H9 (cell line): Measurements from ENCODE around the gene PEX1. TPM values are rescaled to one million over a fixed set of nuclear protein-coding genes. Genes with fewer than 3 reads are reported as not detected.
"Not testable (repeated sequence)": the region's sequence is repeated elsewhere in the genome, so short reads cannot be mapped to it uniquely, and the experiment has no call there.

Experiments used
- DNase-seq: peaks from one replicate; pipeline ENCODE4 v3.0.0-alpha.2; 2017
- H2AFZ ChIP-seq: one replicate; pipeline ENCODE4 v1.6.1; 2013; ENCODE audit warnings: mild to moderate bottlenecking, low read length, control low read depth, moderate library complexity
- H2AK5ac ChIP-seq: 2 replicates; pipeline ENCODE4 v1.6.1; 2013; ENCODE audit warnings: low read length, control low read depth, mixed read lengths; ENCODE audit not compliant: insufficient read length
- H2BK120ac ChIP-seq: one replicate; pipeline ENCODE4 v1.6.1; 2013; ENCODE audit warnings: low read depth, mild to moderate bottlenecking, low read length, control low read depth, inconsistent platforms; ENCODE audit not compliant: poor library complexity, severe bottlenecking
- H2BK12ac ChIP-seq: 2 replicates; pipeline ENCODE4 v1.6.1; 2013; ENCODE audit warnings: low read length, control low read depth, mixed read lengths, low read depth; ENCODE audit not compliant: insufficient read length
- H2BK15ac ChIP-seq: 2 replicates; pipeline ENCODE4 v1.6.1; 2013; ENCODE audit warnings: low read depth, low read length, control low read depth
- H2BK20ac ChIP-seq: one replicate; pipeline ENCODE4 v1.6.1; 2013; ENCODE audit warnings: low read depth, mild to moderate bottlenecking, low read length, control low read depth, inconsistent platforms; ENCODE audit not compliant: poor library complexity, severe bottlenecking
- H2BK5ac ChIP-seq: 2 replicates; pipeline ENCODE4 v1.6.1; 2013; ENCODE audit warnings: low read length, control low read depth, mixed read lengths; ENCODE audit not compliant: insufficient read length
- H3K14ac ChIP-seq: 2 replicates; pipeline ENCODE4 v1.6.1; 2013; ENCODE audit warnings: low read length, control low read depth; ENCODE audit not compliant: insufficient read depth
- H3K18ac ChIP-seq: 2 replicates; pipeline ENCODE4 v1.6.1; 2013; ENCODE audit warnings: low read depth, mild to moderate bottlenecking, mixed read lengths, low read length, control low read depth; ENCODE audit not compliant: insufficient read length
- H3K23ac ChIP-seq: 2 replicates; pipeline ENCODE4 v1.6.1; 2013; ENCODE audit warnings: low read length, control low read depth, mixed read lengths, low read depth; ENCODE audit not compliant: insufficient read length
- H3K23me2 ChIP-seq: 2 replicates; pipeline ENCODE4 v1.6.1; 2013; ENCODE audit warnings: low read depth, mild to moderate bottlenecking, mixed read lengths, low read length, control low read depth; ENCODE audit not compliant: insufficient read length, poor library complexity, severe bottlenecking
- H3K27ac ChIP-seq: 2 replicates; pipeline ENCODE4 v1.5.1; 2013; ENCODE audit warnings: low read length, control low read depth, mixed read lengths, low read depth; ENCODE audit not compliant: insufficient read length
- H3K27me3 ChIP-seq: 2 replicates; pipeline ENCODE4 v1.6.1; 2013; ENCODE audit warnings: low read length, control low read depth, inconsistent platforms; ENCODE audit not compliant: insufficient read depth
- H3K4ac ChIP-seq: 2 replicates; pipeline ENCODE4 v1.6.1; 2013; ENCODE audit warnings: low read depth, mild to moderate bottlenecking, control low read depth, inconsistent platforms, low read length, moderate library complexity
- H3K4me1 ChIP-seq: 2 replicates; pipeline ENCODE4 v1.6.1; 2013; ENCODE audit warnings: low read length, control low read depth, inconsistent platforms; ENCODE audit not compliant: insufficient read depth
- H3K4me2 ChIP-seq: 2 replicates; pipeline ENCODE4 v1.6.1; 2013; ENCODE audit warnings: low read length, control low read depth, mixed read lengths; ENCODE audit not compliant: insufficient read length, insufficient read depth
- H3K56ac ChIP-seq: 2 replicates; pipeline ENCODE4 v1.6.1; 2013; ENCODE audit warnings: low read depth, mild to moderate bottlenecking, mixed read lengths, low read length, control low read depth; ENCODE audit not compliant: insufficient read length
- H3K79me1 ChIP-seq: 2 replicates; pipeline ENCODE4 v1.6.1; 2013; ENCODE audit warnings: low read depth, mild to moderate bottlenecking, moderate library complexity, low read length, control low read depth, inconsistent platforms; ENCODE audit not compliant: insufficient read depth, poor library complexity, severe bottlenecking
- H3K79me2 ChIP-seq: 2 replicates; pipeline ENCODE4 v1.6.1; 2013; ENCODE audit warnings: low read length, control low read depth, inconsistent platforms; ENCODE audit not compliant: insufficient read depth
- H3K9ac ChIP-seq: 2 replicates; pipeline ENCODE4 v1.6.1; 2013; ENCODE audit warnings: low read length, control low read depth, mixed read lengths; ENCODE audit not compliant: insufficient read length; ENCODE audit errors: extremely low read depth
- H3K9me3 ChIP-seq: one replicate; pipeline ENCODE4 v1.6.1; 2013; ENCODE audit warnings: low read depth, low read length, inconsistent platforms; ENCODE audit not compliant: control insufficient read depth
- H3T11ph ChIP-seq: one replicate; pipeline ENCODE4 v1.6.1; 2013; ENCODE audit warnings: mild to moderate bottlenecking, low read length, control low read depth, inconsistent platforms
- H4K20me1 ChIP-seq: one replicate; pipeline ENCODE4 v1.6.1; 2013; ENCODE audit not compliant: control insufficient read depth, insufficient read length, insufficient read depth
- H4K5ac ChIP-seq: 2 replicates; pipeline ENCODE4 v1.6.1; 2013; ENCODE audit warnings: low read depth, mild to moderate bottlenecking, mixed read lengths, low read length, control low read depth; ENCODE audit not compliant: insufficient read length
- H4K8ac ChIP-seq: replicated peaks from 2 replicates; pipeline ENCODE4 v1.6.1; 2013; ENCODE audit warnings: low read length, control low read depth, mixed read lengths, low read depth; ENCODE audit not compliant: insufficient read length
- H4K91ac ChIP-seq: 2 replicates; pipeline ENCODE4 v1.6.1; 2013; ENCODE audit warnings: low read depth, mild to moderate bottlenecking, moderate library complexity, mixed read lengths, low read length, control low read depth; ENCODE audit not compliant: insufficient read length
- H3K27ac Mint-ChIP-seq, 3 experiments: 2 replicates in 2 of 3; 3 replicates in 1 of 3; pipeline ENCODE4 v1.8.0; 2020 to 2021; ENCODE audit warnings: mixed read lengths in 3 of 3, mild to moderate bottlenecking in 1 of 3, moderate library complexity in 1 of 3
- H3K27me3 Mint-ChIP-seq: 2 replicates; pipeline ENCODE4 v1.8.0; 2021; ENCODE audit warnings: low read depth, mild to moderate bottlenecking, moderate library complexity, mixed read lengths
- H3K36me3 Mint-ChIP-seq, 3 experiments: 2 replicates in 2 of 3; 3 replicates in 1 of 3; pipeline ENCODE4 v1.8.0; 2020 to 2021; ENCODE audit warnings: low read depth in 3 of 3, mixed read lengths in 3 of 3; ENCODE audit not compliant: insufficient read depth in 1 of 3
- H3K4me1 Mint-ChIP-seq, 2 experiments: 2 replicates each; pipeline ENCODE4 v1.8.0; 2020; ENCODE audit warnings: mixed read lengths in 2 of 2
- H3K4me3 Mint-ChIP-seq, 2 experiments: 2 replicates in 1 of 2; 3 replicates in 1 of 2; pipeline ENCODE4 v1.8.0; 2020 to 2021; ENCODE audit warnings: mild to moderate bottlenecking in 2 of 2, mixed read lengths in 2 of 2, moderate library complexity in 1 of 2
- H3K9me3 Mint-ChIP-seq, 2 experiments: 2 replicates in 1 of 2; 3 replicates in 1 of 2; pipeline ENCODE4 v1.8.0; 2020; ENCODE audit warnings: mild to moderate bottlenecking in 2 of 2, mixed read lengths in 2 of 2, moderate library complexity in 1 of 2
- CTCF ChIP-seq: fragments of 200-600 bp; sonication (generic); conservative IDR thresholded peaks from 3 replicates; pipeline ENCODE4 v1.8.0; 2021; ENCODE audit warnings: antibody characterized with exemption, mild to moderate bottlenecking
- WGBS: extraction: QIAGEN DNeasy Blood & Tissue Kit; methylation state at CpG from one replicate; pipeline ENCODE4 v1.1.7; 2013; ENCODE audit warnings: missing lambda C conversion rate, low lambda C conversion rate, mixed read lengths; ENCODE audit not compliant: insufficient read length; ENCODE audit errors: extremely low coverage; 5-methylcytosine and 5-hydroxymethylcytosine counted together
- total RNA-seq: library from RNA; stranded (reverse); gene quantifications from 2 replicates; pipeline ENCODE4 v1.2.1, GENCODE V29; 2021

The PEX1 gene
- total RNA-seq, 1 experiment from 2014 or later, result 21.8 TPM

GRCh38 chr7:92546856-92547497 is 18.7 kb upstream of the PEX1 start:
- TF ChIP-seq CTCF, result no peak
- H3K56ac ChIP-seq, result no peak overlapping the region
- H3K23me2 ChIP-seq, result no peaks in the 10 kb centered on the region
- H2BK12ac ChIP-seq, result no peak overlapping the region
- H3K4ac ChIP-seq, result no peak overlapping the region
- H3K79me1 ChIP-seq, result no peaks in the 10 kb centered on the region
- no peak for DNase-seq
- H3K9me3 ChIP-seq, result no peaks in the 10 kb centered on the region
- Mint-ChIP-seq H3K36me3 (no peaks in the 10 kb centered on the region; a peak in 2 of 7 replicates), H3K4me1 (no peaks in the 10 kb centered on the region), H3K27me3 (peaks cover 3% of the 10 kb centered on the region), H3K4me3 (no peak overlapping the region), H3K27ac (no peak overlapping the region), H3K9me3 (peaks cover 14 to 16% of the 10 kb centered on the region in 2 experiments; a peak in 4 of 5 replicates)
- no peaks in the 10 kb centered on the region for H4K20me1 ChIP-seq
- H4K8ac ChIP-seq, result no peak overlapping the region
- no peak overlapping the region; the same call in 1 of the 2 replicates for H3K14ac ChIP-seq
- no peak overlapping the region for H2AFZ ChIP-seq
- H3K27me3 ChIP-seq, result no peaks in the 10 kb centered on the region
- no peak overlapping the region for H2BK120ac ChIP-seq
- H3K4me2 ChIP-seq, result no peak overlapping the region
- no peak overlapping the region for H3K9ac ChIP-seq
- H3K4me1 ChIP-seq, result no peaks in the 10 kb centered on the region
- WGBS, result no CpG with 5 or more reads among the region's 17 CpGs
- H4K5ac ChIP-seq, result no peak overlapping the region
- H3K79me2 ChIP-seq, result no peaks in the 10 kb centered on the region
- H2BK20ac ChIP-seq, result no peak overlapping the region
- H3K23ac ChIP-seq, result no peak overlapping the region
- H4K91ac ChIP-seq, result no peak overlapping the region
- no peak overlapping the region for H3T11ph ChIP-seq
- H3K18ac ChIP-seq, result no peak overlapping the region
- no peak overlapping the region for H2BK15ac ChIP-seq
- no peak overlapping the region for H2BK5ac ChIP-seq
- H3K27ac ChIP-seq, result no peak overlapping the region
- no peak overlapping the region for H2AK5ac ChIP-seq

- H3K9me3 Mint-ChIP-seq, result peaks cover 18 to 19% of the 10 kb centered on the region in 2 experiments; a peak in 4 of 5 replicates
- H3K27me3 Mint-ChIP-seq, result not testable (repeated sequence)
Observed at GRCh38 chr7:92545116-92545515, 16.8 kb upstream of the PEX1 start.

More at GRCh38 chr7:92545116-92545515, 16.8 kb upstream of the PEX1 start:
- not testable (repeated sequence) for H3K14ac ChIP-seq, H2BK15ac ChIP-seq, H3K27ac ChIP-seq, H3K4me1 Mint-ChIP-seq, H2BK5ac ChIP-seq, H3K23ac ChIP-seq, H2BK120ac ChIP-seq, DNase-seq, H4K5ac ChIP-seq, H2BK12ac ChIP-seq, H3K79me2 ChIP-seq, H3K27me3 ChIP-seq, H3K9ac ChIP-seq, H3K56ac ChIP-seq, H4K8ac ChIP-seq, H3K79me1 ChIP-seq, H3K4me1 ChIP-seq, H2AK5ac ChIP-seq, H4K20me1 ChIP-seq, H3K4me3 Mint-ChIP-seq, H3K4ac ChIP-seq, H2BK20ac ChIP-seq, H3K4me2 ChIP-seq, H3K27ac Mint-ChIP-seq, H3T11ph ChIP-seq, H3K36me3 Mint-ChIP-seq, H3K9me3 ChIP-seq, H3K23me2 ChIP-seq, H4K91ac ChIP-seq, H2AFZ ChIP-seq, H3K18ac ChIP-seq
- whole genome bisulfite sequencing, result no CpG with 5 or more reads among the region's 30 CpGs
